K562 (cell line): Measurements from ENCODE around the gene UPK3A. TPM values are rescaled to one million over a fixed set of nuclear protein-coding genes. Genes with fewer than 3 reads are reported as not detected.
A peak's percentile ranks its signal among the peaks of the same experiment; 100 is the strongest.

ENCODE experiments used
- ATAC-seq: fragments of 200-7000 bp; cut with Tn5 transposase; 3 replicates; pipeline ENCODE4 v1.9.1; 2020; ENCODE audit warnings: moderate library complexity
- BruUV-seq: library from RNA; stranded (reverse); fragments of 400-500 nt; replicated peaks from 2 replicates; lab custom pipeline; 2021; lab: Mats Ljungman, UMichigan
- CTCF ChIA-PET: fragments of 300-600 bp; formaldehyde crosslinking; extraction: SDS; loops from one replicate; lab custom pipeline; 2021; ENCODE audit warnings: low intra/inter-chr PET ratio; lab: Yijun Ruan, JAX
- POLR2A ChIA-PET: fragments of 300-600, 350-650 bp; sonication (Branson Sonifier 250); formaldehyde crosslinking; extraction: SDS; loops from one replicate; lab custom pipeline; 2021; ENCODE audit warnings: antibody characterized with exemption, inconsistent platforms; lab: Yijun Ruan, JAX
- DNase-seq, 4 experiments: peaks; one replicate each; pipeline versions ENCODE4 v3.0.0 to v3.0.0-alpha.2; 2011 to 2018; ENCODE audit warnings: low spot score in 3 of 4, mixed read lengths in 3 of 4; ENCODE audit errors: extremely low read depth in 1 of 4
- FAIRE-seq: peaks from 2 replicates; lab custom pipeline; 2011; peaks lifted over from hg19 to GRCh38; lab: Jason Lieb, UNC
- H2AFZ ChIP-seq: 2 replicates; pipeline ENCODE4 v1.6.0; 2011; ENCODE audit warnings: low read depth, low read length, control low read depth, inconsistent platforms
- H3K27ac ChIP-seq: fragments of 200-600 bp; 3 replicates; pipeline ENCODE4 v1.8.0; 2011; ENCODE audit warnings: low read depth, mild to moderate bottlenecking, control low read depth, inconsistent platforms, low read length, moderate library complexity, mixed read lengths; ENCODE audit errors: extremely low read depth
- H3K27me3 ChIP-seq, 2 experiments: fragments of 300-600 bp in 1 of 2; 2 replicates in 1 of 2; 3 replicates in 1 of 2; pipeline versions ENCODE4 v1.6.0 to v1.8.0; 2011; ENCODE audit warnings: inconsistent platforms in 2 of 2, low read length in 2 of 2, mild to moderate bottlenecking in 1 of 2, mixed read lengths in 1 of 2, moderate library complexity in 1 of 2; ENCODE audit not compliant: control insufficient read depth in 2 of 2, insufficient read depth in 2 of 2
- H3K36me3 ChIP-seq: fragments of 300-600 bp; 3 replicates; pipeline ENCODE4 v1.8.0; 2011; ENCODE audit warnings: mild to moderate bottlenecking, low read length, inconsistent platforms; ENCODE audit not compliant: control insufficient read depth, insufficient read depth
- H3K4me1 ChIP-seq, 2 experiments: fragments of 200-600 bp in 1 of 2; replicated peaks in 1 of 2; 2 replicates in 1 of 2; 3 replicates in 1 of 2; pipeline versions ENCODE4 v1.5.1 to v1.8.0; 2011; ENCODE audit warnings: inconsistent platforms in 2 of 2, low read length in 2 of 2, mild to moderate bottlenecking in 1 of 2, mixed read lengths in 1 of 2, moderate library complexity in 1 of 2; ENCODE audit not compliant: control insufficient read depth in 2 of 2, insufficient read depth in 2 of 2
- H3K4me2 ChIP-seq: 2 replicates; pipeline ENCODE4 v1.6.1; 2011; ENCODE audit warnings: low read length, control low read depth, inconsistent platforms, mixed read lengths; ENCODE audit not compliant: insufficient read depth
- H3K4me3 ChIP-seq: fragments of 200-600 bp; sonication (generic), shearing (Covaris generic); 2 replicates; pipeline ENCODE4 v1.5.1; 2016; ENCODE audit warnings: control low read depth, inconsistent platforms
- H3K79me2 ChIP-seq: fragments of 200-600 bp; 3 replicates; pipeline ENCODE4 v1.8.0; 2011; ENCODE audit warnings: low read length, inconsistent platforms; ENCODE audit not compliant: control insufficient read depth, insufficient read depth
- H3K9ac ChIP-seq, 2 experiments: 2 replicates each; pipeline versions ENCODE4 v1.6.0 to v1.6.1; 2011; ENCODE audit warnings: low read depth in 2 of 2, low read length in 2 of 2, control low read depth in 1 of 2, inconsistent platforms in 1 of 2, mild to moderate bottlenecking in 1 of 2, mixed read lengths in 1 of 2; ENCODE audit not compliant: insufficient read depth in 1 of 2
- H3K9me1 ChIP-seq: one replicate; pipeline ENCODE4 v1.6.0; 2011; ENCODE audit warnings: inconsistent platforms, mild to moderate bottlenecking, low read length, moderate library complexity; ENCODE audit not compliant: control insufficient read depth, insufficient read depth
- H3K9me3 ChIP-seq: replicated peaks from 2 replicates; pipeline ENCODE4 v1.5.1; 2011; ENCODE audit warnings: low read depth, low read length, inconsistent platforms; ENCODE audit not compliant: control insufficient read depth, insufficient read depth
- H4K20me1 ChIP-seq: replicated peaks from 2 replicates; pipeline ENCODE4 v1.6.1; 2011; ENCODE audit warnings: low read length, inconsistent platforms, mixed read lengths; ENCODE audit not compliant: control insufficient read depth, insufficient read depth
- CBFB ChIP-seq: sonication (generic); formaldehyde crosslinking; IDR thresholded peaks from 2 replicates; pipeline ENCODE4 v1.4.0; 2020; ENCODE audit warnings: mild to moderate bottlenecking, missing genetic modification reagents
- MAX ChIP-seq: sonication (generic); formaldehyde crosslinking; IDR thresholded peaks from 2 replicates; pipeline ENCODE4 v1.9.0; 2022; ENCODE audit warnings: mild to moderate bottlenecking, missing genetic modification reagents
- ZBTB11 ChIP-seq, 3 experiments: fragments of 200-800 bp in 1 of 3; fragments of 250-450 bp in 1 of 3; fragments of 450-650 bp in 1 of 3; sonication (Bioruptor Pico) in 1 of 3; sonication (Bioruptor generic) in 1 of 3; formaldehyde crosslinking in 1 of 3; IDR thresholded peaks; 2 replicates each; pipeline versions ENCODE4 v1.6.1 to v1.8.0; 2016 to 2022; ENCODE audit warnings: mild to moderate bottlenecking in 2 of 3, missing genetic modification characterization in 2 of 3, missing compliant biosample characterization in 1 of 3, moderate library complexity in 1 of 3
- ZBTB40 ChIP-seq, 2 experiments: fragments of 450-650 bp in 1 of 2; sonication (generic) in 1 of 2; formaldehyde crosslinking in 1 of 2; IDR thresholded peaks; 2 replicates each; pipeline versions ENCODE4 v1.7.1 to v1.9.0; 2016 to 2022; ENCODE audit warnings: inconsistent platforms in 1 of 2, mild to moderate bottlenecking in 1 of 2, missing genetic modification reagents in 1 of 2
- ZNF174 ChIP-seq: fragments of 250-450 bp; sonication (Bioruptor Pico); IDR thresholded peaks from 2 replicates; pipeline ENCODE4 v1.4.0; 2020; ENCODE audit warnings: mild to moderate bottlenecking
- ZNF347 ChIP-seq: fragments of 450-650 bp; formaldehyde crosslinking; IDR thresholded peaks from 2 replicates; pipeline ENCODE4 v1.4.0; 2020; ENCODE audit warnings: low read depth, mild to moderate bottlenecking, moderate library complexity
- WGBS: fragments of 100-300 bp; shearing (Covaris generic); methylation state at CpG from one replicate; pipeline ENCODE4 v1.1.6; 2016; ENCODE audit warnings: low coverage, mixed read lengths; ENCODE audit not compliant: insufficient coverage; ENCODE audit errors: missing lambda C conversion rate; 5-methylcytosine and 5-hydroxymethylcytosine counted together
- in situ Hi-C: fragments of 300-500 bp; cut with MboI; formaldehyde crosslinking; loops from 4 replicates; pipeline ENCODE4 v1.15.0; 2018; ENCODE audit warnings: inconsistent platforms, mixed read lengths
- intact Hi-C: fragments of 100-400 bp; cut with micrococcal nuclease; formaldehyde crosslinking; loops from 2 replicates; pipeline ENCODE4 v1.14.2; 2022
- polyA plus RNA-seq, 8 experiments: library from polyadenylated mRNA; depleted of rRNA in 4 of 8; stranded (reverse) in 5 of 8; unstranded in 3 of 8; fragments of >200 nt; fragmentation: Nextera tagmentation in 2 of 8; fragmentation: Illumina TruSeq in 1 of 8; extraction: Ambion mirVana in 2 of 8; extraction: Trizol in 1 of 8; gene quantifications; 2 replicates each; pipeline versions ENCODE4 v1.2.1 to v1.2.3, GENCODE V29; 2011 to 2014; ENCODE audit warnings: inconsistent platforms in 1 of 8, missing spikeins in 1 of 8
- total RNA-seq, 7 experiments: library from RNA; depleted of rRNA in 6 of 7; stranded (reverse); fragments of >200 nt in 6 of 7; fragmentation: Illumina TruSeq in 2 of 7; extraction: Trizol in 2 of 7; gene quantifications; 2 replicates each; pipeline versions ENCODE4 v1.2.1 to v1.2.3, GENCODE V29; 2011 to 2021; ENCODE audit warnings: low replicate concordance in 1 of 7

The UPK3A gene
- total and polyA plus RNA-seq, 9 of the 15 experiments (the other 6 are each of a cell fraction or from before 2014, with no cell fraction given): not detected

DNA sequence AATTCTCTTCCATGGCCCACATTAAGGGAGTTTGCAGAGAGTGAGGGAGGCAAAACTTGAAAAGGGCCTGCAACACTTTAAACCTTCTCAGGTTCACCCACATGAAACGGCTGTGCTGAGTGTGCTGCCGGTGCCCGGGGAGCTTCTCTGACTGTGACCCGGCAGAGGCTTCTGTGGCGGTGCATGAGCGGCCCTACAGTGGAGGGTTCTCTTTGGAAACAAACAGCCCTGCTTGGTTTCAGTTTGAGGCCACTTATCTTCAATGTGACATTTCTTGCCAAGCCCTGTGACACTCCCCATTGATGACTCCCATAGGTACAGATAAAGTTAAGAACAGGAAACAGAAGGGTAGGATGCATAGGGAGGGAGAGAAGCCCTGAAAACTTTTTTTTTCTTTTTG, 56.7 kb downstream of the UPK3A start:
- Histone ChIP-seq H4K20me1 (no peaks in the 10 kb centered on the region), H3K27me3 (no peaks in the 10 kb centered on the region), H3K9me3 (no peaks in the 10 kb centered on the region), H2AFZ (no peak overlapping the region), H3K79me2 (no peaks in the 10 kb centered on the region), H3K9me1 (no peaks in the 10 kb centered on the region), H3K4me1 (no peaks in the 10 kb centered on the region), H3K4me3 (no peak overlapping the region), H3K9ac (no peak overlapping the region), H3K27ac (no peak overlapping the region), H3K4me2 (no peak overlapping the region), H3K36me3 (peaks cover 79% of the 10 kb centered on the region)
- FAIRE-seq (no peak), DNase-seq (no peak), ATAC-seq (no peak)
- POLR2A ChIA-PET: no interaction called here
- BruUV-seq: TSS peak; percentile 47
- CTCF ChIA-PET: no interaction called here
- whole genome bisulfite sequencing: 85% methylated on average over 6 of the region's 6 CpGs
- TF ChIP-seq ZNF347 (no peak), ZBTB40 (IDR thresholded peaks at IDR 0.05) (0 out of 2 replicates have a peak, but pooled peaks have one; percentile 29), ZBTB40 (CRISPR knock-in tag; IDR thresholded peaks at IDR 0.05) (no peak), CBFB (no peak), MAX (CRISPR knock-in tag) (no peak), ZNF174 (CRISPR knock-in tag) (no peak), ZBTB11 (CRISPR knock-in tag; IDR thresholded peaks at IDR 0.05) (no peak)
- in situ Hi-C loops: no loop called here
- intact Hi-C loops: no loop called here
